Activated T-cell treated with anti-CD3 and anti-CD28 coated beads for 48 hours (primary cell): ENCODE measurements around the gene PKN1.
"Not testable (repeated sequence)": the region's sequence is repeated elsewhere in the genome, so short reads cannot be mapped to it uniquely, and the experiment has no call there.

Source experiments
- DNase-seq: peaks from one replicate; pipeline ENCODE4 v3.0.0-alpha.2; 2020; ENCODE audit warnings: low read depth

PKN1 gene

DNA sequence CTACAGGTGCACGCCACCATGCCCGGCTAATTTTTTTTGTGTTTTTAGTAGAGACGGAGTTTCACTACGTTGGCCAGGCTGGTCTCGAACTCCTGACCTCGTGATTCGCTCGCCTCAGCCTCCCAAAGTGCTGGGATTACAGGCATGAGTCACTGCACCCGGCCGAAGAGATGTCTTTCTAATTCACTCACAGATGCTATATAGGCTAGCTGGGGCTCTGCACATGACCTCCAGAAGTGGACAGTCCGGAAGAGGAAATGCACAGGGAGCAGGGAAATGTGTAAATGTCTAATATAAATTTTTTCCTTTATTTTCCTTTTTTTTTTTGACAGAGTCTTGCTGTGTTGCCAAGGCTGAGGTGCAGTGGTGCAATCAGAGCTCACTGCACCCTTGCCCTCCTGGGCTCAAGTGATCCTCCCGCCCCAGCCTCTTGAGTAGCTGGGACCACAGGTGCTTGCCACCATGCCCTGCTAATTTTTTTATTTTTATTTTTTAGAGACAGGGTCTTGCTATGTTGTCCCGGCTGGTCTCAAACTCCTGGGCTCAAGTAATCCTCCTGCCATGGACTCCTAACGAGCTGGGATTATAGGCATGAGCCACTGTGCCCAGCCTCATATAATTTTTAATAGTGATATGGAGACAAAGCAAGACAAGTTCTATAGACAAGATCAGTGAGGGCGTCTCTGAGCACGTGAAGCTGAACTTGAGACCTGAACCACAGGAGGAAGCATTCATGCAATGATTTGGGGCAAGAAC, 54.4 kb downstream of the PKN1 start:
- no peak for DNase-seq

DNA sequence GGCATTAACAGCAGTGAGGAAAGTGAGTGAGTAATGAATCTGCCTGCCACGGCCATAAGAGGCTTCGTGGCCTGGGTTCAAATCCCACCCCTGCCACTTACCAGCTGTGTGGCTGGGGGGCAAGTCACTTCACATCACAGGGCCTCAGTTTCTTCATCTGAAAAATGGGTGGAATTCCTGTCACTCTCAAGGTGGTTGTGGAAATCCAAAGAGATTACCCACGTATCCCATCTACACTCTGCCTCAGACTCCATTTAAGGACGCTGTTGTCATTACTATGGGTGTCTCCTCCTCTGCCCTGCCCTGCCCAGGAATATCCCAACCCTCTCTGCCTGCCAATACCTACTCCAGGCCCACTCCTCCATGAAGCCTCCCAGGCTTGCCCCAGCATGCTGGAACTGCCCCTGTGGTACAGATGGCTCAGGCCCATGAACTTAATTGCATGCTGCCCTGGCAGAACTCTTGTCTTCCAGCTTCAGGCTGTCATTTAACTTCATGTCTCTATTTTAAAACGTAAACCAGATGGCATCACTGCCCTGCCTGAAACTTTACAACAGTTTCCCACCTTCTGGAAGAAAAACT, 59.7 kb downstream of the PKN1 start:
- DNase-seq = no peak

DNA sequence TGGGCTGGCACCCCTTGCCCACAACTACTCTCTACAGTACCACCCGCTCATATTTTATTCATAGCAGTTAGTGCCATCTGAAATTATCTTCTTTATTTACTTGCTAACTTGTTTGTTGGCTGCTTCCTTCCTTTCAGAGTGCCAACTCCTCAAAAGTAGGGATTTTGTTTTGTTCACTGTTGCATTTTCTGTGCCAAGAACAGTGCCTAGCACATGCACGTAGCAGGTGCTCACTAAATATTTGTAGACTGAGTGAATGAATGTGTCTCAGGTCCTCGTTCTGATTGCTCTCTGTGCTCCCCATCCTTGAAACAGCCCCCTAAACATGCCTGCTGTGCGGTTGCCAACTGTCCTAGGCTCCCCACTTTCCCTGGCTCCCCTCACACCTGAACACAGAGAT, 61.3 kb downstream of the PKN1 start:
- DNase-seq = no peak

DNA sequence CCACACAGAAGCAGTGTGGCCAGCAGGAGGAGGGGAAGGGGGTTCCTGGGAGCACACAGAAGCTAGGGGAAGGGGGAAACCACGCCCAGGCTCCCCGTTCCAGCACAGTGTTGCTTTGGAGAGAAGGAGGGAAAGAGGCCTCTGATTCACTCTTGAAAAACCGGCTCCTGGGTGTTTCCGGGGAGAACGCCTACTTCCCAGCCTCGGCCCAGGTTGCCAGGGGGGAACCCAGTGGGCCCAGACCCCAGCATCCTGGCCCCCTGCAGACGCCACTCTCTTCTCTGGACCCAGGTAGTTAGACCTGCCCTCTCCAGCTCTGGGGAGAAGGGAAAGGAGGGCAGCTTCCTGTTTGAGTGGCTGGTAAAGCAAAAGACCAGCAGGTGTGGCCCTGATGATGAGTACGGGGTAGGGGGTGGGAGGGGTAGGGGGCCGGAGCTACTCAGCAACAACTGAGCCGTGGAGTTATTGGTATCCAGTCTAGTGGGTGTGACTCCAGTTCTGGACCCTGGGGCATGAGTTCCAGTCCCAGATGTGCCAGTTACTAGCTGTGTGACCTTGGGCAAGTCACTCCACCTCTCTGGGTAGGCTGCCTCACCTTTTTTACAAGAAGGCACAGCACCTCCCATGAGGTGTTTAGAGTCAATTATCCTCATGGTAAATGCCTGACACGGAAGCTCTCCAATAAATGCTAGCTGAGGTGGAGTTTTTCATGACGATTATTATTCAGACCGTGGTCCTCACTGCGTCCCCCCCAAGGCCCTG, 62.0 kb downstream of the PKN1 start:
- no peak for DNase-seq

DNA sequence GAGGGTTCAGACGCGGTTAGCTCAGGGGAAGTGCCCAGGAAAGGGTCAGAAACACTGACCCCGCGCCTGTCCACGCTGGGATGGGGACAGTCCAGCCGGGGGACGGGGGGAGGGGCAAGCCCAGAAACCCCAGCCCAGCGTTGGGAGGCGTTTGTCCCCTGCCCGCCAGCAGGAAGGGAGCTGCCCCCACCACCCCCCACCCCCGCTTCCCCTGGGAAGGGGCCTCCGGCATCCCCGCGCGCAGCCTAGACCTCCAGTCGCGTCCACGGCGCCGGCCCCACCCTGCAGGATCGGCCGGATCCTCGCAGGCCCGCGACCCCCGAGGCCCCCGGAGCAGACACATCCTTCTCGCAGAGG, 62.5 kb downstream of the PKN1 start:
- no peak for DNase-seq

DNA sequence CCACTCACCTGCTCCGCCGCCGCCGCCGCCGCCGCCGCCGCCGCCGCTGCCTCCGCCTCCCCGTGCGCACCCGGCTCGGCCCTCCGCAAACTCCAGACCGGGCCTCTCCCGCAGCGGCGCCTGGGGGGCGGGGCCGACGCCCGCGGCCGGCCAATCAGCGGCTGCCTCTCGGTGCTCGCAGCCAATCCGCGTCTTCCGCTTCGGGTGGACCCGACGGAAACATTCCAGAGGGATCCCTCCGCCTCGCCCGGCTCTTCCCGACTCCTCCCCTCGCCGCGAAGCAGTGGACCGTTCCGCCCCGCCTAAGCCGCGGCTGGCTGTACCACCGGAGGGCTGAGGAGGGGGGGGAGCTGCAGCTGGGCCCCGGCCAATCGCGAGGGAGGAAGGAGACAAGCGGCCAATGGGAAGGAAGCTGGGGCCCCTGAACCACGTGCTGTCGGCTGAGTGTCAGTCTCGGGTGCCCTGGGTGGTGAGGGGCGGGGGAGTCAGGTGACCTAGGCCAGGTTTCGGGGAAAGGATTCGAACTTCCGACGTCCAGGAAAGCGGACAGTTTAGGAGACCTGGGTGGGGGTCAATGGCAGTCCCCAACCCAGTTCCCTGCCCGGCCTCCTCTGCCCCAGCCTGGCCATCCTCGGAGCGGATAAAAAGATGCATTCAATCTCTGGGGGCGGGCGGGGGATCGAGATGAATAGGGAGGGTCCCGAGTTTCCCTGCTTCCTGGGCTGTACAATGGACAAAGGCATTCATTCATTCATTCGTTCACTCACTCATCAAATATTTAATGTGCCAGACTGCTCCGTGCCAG, 63.1 kb downstream of the PKN1 start, which contains the start of gene GIPC1:
TSS of gene GIPC1 (minus strand) at position 99 of the 805 bp plus-strand sequence. CDS start 13,151 bp downstream, outside the sequence.
- peak; percentile 86 for DNase-seq

DNA sequence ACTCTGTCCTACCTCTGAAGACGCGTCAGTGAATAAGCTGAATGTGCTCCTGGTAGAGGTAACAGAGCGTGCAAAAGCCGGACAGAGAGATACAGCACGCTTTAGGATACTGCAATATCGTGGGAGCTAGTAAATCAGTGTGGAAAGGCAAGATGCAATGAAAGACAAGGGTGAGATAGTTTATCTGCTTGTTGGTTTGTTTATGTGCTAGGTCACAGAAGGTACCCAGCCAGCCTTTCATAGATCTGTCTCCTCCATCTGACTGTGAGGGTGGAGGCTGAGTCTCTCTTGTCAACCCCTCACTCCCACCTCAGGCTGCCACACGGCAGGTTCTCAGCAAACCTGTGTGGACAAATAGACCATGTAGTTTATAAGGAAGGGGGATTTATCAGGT, 63.7 kb downstream of the PKN1 start:
- no peak for DNase-seq

DNA sequence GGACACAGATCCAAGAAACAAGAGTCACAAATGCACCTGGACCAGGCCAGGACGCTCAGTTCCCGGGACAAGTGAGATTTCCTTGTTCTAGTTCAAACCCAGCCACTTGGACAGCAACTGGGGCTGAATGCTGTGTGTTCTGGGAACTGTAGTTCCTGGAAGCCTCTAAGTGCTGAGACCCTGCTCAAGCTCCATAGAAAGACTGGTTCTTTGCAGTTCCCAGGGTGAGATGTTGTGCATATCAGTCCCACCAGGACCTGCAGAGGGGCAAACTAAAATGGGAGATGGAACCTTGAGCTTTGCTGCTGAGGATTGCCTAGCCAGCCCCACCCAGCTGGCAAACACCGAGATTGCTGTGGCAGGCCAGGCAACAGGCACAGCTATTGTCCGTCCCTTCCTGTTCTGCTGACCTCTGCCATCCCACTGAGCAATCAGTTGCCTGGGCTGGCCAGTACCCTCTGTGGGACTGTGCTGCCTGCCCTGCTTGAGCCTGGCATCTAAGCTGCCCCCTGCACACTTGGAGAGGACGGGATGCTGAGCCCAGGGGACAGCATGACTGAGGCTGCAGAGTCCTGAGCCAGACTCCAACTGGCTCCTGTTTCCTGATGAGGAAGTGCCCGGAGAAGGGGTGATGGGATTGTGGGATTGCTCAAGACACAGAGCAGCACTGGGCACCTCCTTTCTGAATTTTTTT, 64.3 kb downstream of the PKN1 start:
- no peak for DNase-seq

DNA sequence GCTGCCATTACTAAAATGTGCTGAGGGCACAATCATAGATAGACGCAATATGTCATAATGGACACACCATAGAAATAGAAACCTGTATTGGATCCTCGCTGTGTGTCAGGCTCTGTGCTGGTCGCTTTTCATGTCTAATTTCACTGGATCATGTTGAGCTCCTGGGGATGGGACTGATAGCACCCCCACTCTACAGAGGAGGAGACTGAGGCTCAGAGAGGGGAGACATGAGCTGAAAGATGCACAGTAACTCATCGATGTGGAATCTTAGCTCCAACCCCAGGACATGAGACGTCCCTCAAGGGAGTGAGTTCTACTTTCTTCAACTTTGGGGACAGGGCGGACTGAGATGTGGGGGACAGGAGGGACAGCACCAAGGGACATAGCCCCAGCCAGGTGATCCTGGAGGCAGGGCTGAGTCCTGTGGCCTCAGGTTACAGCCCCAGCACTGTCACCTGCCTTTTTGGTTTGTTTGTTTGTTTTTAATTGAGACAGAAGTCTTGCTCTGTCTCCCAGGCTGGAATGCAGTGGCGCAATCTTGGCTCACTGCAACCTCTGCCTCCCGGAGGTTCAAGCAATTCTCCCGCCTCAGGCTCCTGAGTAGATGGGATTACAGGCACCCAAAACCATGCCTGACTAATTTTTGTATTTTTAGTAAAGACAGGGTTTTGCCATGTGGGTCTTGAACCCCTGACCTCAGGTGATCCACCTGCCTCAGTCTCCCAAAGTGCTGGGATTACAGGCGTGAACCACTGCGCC, 69.4 kb downstream of the PKN1 start:
- DNase-seq = no peak

DNA sequence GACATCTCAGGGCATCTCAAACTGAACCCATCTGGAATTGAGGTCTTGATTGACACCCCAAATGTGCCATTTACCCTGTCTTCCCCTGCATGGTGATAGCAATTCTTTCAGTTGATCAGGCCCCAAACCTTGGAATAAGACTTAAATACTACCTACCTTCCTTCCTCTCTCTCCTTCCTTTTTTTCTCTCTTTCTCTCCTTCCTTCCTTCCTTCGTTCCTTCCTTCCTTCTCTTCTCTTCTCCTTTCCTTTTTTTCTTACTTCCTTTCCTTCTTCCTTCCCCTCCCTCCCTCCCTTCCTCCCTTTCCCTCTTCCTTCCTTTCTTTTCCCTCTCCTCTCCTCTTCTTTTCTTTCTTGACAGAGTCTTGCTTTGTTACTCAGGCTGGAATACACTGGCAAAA, 70.2 kb downstream of the PKN1 start:
- no peak for DNase-seq

DNA sequence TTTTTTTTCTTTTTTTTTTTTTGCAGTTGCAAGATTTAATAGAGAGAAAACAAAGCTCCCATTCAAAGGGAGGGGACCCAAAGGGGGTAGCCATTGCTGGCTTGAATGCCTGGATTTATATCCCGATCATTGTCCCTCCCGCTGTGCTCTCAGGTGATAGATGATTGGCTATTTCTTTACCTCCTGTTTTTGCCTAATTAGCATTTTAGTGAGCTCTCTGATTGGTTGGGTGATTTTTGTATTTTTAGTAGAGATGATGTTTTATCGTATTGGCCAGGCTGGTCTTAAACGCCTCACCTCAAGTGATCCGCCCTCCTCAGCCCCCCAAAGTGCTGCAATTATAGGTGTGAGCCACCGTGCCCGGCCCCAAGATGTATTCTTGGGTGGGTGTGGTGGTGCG, 71.5 kb downstream of the PKN1 start:
- not testable (repeated sequence) for DNase-seq

DNA sequence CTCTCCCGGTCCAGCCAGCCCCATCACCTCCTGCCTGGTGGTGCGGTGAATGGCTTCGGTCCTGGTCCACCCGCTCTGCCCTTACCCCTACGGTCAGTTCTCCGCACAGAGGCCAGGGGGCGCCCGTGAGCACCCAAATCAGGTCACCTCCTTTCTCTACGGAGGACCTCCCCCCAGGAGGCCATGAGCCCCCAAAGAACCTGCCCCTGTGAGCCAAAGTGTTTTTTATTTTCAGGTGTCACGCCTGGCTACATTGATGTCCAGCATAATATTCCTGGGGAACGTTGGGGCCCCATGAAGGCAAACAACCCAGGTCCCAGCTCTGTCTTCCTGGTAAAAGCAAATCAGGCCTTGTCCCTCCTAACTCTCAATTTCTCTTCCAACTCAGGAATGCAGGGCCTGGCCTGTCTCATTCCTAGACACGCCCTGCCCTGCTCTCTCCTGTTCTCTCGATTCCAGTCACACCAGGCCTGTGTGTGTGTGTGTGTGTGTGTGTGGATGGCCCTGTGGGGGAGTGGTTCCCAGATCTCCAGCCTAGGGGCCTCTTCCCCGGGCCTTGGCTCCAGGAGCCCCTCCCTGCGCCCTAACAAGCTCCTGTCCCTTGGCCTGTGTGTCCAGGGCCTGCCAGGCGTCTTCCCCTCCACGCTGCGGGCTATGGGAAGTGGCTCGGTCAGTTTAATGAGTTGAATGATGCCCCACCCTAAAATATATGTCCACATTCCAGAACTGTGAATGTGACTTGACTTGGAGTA, 72.6 kb downstream of the PKN1 start:
- DNase-seq = peak; percentile 79

DNA sequence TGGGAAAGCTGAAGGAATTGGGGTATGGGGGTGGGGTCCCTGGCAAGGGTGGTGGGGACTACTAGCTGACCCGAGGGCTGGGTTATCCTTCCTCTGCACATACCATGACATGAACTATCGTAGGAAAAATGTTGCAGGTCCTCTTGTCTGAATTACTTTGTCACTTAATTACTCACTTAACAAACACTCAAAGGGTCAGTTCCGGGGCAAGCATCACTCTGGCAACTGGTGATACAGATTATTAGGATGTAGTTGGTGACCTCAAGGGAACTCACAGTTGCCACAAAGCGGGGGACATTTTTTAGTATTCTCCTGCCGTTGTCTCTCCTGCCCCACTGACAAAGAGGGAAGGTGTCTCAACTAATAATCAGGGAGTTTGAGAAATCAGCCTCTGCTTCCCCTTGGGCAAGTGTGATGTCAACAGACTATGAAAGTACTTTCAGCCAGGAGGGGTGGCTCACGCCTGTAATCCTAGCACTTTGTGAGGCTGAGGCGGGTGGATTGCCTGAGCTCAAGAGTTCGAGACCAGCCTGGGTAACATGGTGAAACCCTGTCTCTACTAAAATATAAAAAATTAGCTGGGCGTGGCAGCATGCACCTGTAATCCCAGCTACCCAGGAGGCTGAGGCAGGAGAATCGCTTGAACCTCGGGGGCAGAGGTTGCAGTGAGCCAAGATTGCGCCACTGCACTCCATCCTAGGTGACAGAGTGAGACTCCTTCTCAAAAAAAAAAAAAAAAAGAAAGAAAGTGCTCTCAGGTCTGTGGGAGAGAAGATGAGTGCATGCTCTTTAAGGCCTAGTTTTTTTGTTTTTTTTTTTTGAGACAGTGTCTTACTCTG, 74.8 kb downstream of the PKN1 start:
- DNase-seq = no peak

DNA sequence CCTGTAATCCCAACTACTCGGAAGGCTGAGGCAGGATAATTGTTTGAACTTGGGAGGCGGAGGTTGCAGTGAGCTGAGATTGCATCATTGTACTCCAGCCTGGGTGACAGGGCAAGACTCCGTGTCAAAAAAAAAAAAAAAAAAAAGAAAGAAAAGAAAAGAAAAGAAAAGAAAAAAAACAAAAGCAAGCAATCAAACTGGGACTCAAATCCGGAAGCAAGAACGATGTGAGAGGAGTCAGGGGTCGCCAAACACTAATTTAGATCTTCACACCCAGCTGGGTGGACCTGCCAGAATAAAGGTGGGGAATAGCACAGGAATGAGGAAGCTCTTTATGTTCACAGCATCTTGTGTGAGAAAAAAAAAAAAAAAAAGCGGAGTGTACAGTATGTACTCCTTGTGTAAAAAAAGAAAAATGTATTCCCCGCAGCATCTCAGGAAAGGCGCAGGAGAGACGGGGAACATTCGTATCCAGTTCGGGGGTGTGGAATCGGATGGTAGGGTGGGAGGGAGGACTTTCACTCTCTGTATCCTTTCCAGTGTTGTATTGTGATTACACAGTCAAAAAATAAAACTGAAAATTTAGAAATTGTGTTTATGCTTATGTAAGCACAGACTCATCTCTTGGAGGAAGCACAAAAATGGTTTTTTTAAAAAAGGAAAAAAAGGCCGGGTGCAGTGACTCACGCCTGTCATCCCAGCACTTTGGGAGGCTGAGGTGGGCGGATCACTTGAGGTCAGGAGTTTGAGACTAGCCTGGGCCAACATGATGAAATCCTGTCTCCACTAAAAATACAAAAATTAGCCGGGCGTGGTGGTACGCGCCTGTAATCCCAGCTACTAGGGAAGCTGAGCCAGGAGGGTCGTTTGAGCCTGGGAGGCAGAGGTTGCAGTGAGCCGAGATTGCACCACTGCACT, 77.5 kb downstream of the PKN1 start:
- DNase-seq = no peak

DNA sequence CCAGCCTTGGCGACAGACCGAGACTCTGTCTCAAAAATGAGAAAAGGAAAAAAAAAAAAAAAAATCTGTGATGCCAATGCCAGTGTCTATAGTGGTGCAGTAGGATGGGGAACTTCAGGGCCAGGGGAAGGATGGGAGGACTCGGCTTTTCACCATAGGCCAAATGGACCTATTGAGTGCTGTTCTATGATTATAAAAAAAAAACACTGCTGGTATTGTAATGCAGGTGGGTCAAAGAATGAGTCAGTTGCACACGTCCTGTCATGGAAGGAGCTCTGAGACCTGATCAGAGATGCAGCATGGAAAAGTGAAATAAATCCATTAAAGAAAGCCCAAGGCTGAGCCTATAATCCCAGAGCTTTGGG, 78.1 kb downstream of the PKN1 start:
- DNase-seq = no peak

DNA sequence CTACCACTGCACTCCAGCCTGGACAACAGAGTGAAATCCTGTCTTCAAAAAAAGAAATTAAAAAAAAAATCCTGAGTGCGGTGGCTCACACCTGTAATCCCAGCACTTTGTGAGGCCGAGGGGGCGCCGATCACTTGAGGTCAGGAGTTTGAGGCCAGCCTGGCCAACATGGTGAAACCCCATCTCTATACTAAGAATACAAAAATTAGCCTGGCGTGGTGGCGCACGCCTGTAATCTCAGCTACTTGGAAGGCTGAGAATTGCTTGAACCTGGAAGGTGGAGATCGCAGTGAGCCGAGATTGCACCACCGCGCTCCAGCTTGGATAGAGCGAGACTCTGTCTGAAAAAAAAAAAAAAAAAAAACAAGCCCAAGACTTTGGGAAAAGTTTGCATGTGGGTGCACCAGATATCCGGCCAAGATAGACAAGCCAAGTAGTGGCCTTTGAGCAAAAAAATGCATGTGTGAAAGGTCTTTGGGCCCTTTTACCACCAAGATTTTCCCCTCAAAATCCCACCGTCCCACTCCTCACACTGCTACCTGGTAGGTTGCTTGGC, 79.4 kb downstream of the PKN1 start:
- no peak for DNase-seq

DNA sequence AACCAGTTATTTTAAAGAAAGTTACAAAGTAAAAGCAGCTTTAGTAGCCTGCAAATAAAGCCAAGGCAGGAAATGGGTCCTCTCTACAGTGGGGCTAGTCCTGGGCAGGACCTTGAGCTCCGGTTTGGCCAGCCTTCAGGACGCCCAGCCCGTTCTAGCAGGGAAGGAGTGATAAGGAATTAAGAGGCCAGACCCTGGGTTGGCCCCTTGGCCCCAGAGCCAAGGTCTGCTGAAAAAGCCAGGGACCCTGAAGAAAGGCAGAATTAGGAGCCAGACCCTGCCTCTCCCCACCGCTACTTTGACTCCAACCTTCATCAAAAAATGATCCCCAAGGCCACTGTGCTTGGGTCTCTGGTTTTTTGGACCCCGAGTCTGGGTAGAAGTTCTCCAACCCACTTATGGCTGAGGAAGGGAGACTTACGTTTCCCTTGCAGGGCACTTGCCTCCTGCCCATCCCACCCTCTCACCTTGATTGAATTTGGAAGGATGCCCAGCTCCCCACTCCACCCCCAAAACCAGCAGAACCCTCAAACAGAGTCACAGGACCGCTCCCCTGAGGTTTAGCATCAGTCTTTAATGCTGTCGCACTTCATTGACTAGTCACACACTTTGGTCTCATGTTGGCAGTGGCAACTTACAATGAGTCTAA, 81.2 kb downstream of the PKN1 start:
- DNase-seq = no peak
